ENCODE measurements around the gene TUBA1C.

The TUBA1C gene

GRCh38 chr12:49295082-49295936 is 30.4 kb downstream of the TUBA1C start, which contains the start of gene PRPH:
Gene PRPH, plus strand, starts transcription at chr12:49295147. Its CDS starts 54 bp downstream, at chr12:49295201.
- no peak for DNase-seq (ENCODE audit: low read depth)
- TF ChIP-seq, protein P1, sequence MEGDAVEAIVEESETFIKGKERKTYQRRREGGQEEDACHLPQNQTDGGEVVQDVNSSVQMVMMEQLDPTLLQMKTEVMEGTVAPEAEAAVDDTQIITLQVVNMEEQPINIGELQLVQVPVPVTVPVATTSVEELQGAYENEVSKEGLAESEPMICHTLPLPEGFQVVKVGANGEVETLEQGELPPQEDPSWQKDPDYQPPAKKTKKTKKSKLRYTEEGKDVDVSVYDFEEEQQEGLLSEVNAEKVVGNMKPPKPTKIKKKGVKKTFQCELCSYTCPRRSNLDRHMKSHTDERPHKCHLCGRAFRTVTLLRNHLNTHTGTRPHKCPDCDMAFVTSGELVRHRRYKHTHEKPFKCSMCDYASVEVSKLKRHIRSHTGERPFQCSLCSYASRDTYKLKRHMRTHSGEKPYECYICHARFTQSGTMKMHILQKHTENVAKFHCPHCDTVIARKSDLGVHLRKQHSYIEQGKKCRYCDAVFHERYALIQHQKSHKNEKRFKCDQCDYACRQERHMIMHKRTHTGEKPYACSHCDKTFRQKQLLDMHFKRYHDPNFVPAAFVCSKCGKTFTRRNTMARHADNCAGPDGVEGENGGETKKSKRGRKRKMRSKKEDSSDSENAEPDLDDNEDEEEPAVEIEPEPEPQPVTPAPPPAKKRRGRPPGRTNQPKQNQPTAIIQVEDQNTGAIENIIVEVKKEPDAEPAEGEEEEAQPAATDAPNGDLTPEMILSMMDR (conservative IDR thresholded peaks at IDR 0.05; ENCODE audit: low read length) = no peak
- H3K4me3 ChIP-seq (ENCODE audit: low read length) = no peak within 1 kb of the TSS

- DNase-seq (ENCODE audit: low read depth) = no peak
- H3K4me3 ChIP-seq (ENCODE audit: low read length) = no peak overlapping the region
- TF ChIP-seq, protein P1 (conservative IDR thresholded peaks at IDR 0.05; ENCODE audit: low read length) = peak; percentile 50
Observed at GRCh38 chr12:49296034-49296835, 31.4 kb downstream of the TUBA1C start.

DNA sequence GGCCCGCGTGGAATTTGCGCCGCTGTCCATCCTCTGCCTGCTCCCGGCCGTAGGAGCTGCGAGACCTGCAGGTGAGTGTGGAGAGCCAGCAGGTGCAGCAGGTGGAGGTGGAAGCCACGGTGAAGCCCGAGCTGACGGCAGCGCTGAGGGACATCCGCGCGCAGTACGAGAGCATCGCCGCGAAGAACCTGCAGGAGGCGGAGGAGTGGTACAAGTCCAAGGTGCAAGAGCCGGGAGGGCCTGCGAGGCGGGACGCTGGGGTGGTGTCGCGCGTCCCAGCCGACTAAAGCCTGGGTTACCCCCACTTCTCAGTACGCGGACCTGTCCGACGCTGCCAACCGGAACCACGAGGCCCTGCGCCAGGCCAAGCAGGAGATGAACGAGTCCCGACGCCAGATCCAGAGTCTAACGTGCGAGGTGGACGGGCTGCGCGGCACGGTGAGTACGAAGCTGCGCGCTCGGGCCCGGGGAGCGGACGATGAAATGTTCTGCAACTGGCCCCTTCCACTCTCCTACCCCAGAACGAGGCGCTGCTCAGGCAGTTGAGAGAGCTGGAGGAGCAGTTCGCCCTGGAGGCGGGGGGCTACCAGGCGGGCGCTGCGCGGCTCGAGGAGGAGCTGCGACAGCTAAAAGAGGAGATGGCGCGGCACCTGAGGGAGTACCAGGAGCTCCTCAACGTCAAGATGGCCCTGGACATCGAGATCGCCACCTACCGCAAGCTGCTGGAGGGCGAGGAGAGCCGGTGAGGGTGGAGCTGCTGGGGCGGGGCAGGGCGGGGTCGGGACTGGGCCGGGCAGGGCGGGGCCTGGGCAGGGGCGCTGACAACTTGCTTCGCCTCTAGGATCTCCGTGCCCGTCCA is 32.2 kb downstream of the TUBA1C start:
- DNase-seq (ENCODE audit: low read depth) = no peak
- TF ChIP-seq, protein P1 (conservative IDR thresholded peaks at IDR 0.05; ENCODE audit: low read length) = no peak
- H3K4me3 ChIP-seq (ENCODE audit: low read length) = no peak overlapping the region

DNA sequence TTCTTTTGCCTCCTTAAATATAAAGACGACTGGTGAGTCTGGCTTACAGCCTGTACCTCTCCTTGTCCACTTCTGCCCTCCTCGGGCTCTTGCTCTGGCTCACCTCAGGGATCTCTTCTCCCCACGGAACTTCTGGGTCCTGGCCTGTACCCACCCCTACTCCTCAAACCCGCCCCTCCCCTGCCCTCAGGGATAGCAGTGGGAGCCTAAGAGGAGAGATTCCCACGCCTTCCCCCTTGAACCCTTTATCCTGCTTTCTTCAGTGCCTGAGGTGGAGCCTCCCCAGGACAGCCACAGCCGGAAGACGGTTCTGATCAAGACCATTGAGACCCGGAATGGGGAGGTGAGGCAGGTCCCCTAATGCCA is 32.8 kb downstream of the TUBA1C start:
- no peak overlapping the region for H3K4me3 ChIP-seq (ENCODE audit: low read length)
- no peak for DNase-seq (ENCODE audit: low read depth)
- TF ChIP-seq, protein P1 (conservative IDR thresholded peaks at IDR 0.05; ENCODE audit: low read length) = no peak

GRCh38 chr12:49298160-49298559 is 33.3 kb downstream of the TUBA1C start:
- no peak for DNase-seq (ENCODE audit: low read depth)
- TF ChIP-seq, protein P1 (conservative IDR thresholded peaks at IDR 0.05; ENCODE audit: low read length) = no peak
- no peak overlapping the region for H3K4me3 ChIP-seq (ENCODE audit: low read length)

- DNase-seq (ENCODE audit: low read depth) = no peak
- TF ChIP-seq, protein P1 (conservative IDR thresholded peaks at IDR 0.05; ENCODE audit: low read length) = no peak
- H3K4me3 ChIP-seq (ENCODE audit: low read length) = no peak overlapping the region
Observed at GRCh38 chr12:49301760-49302159, 36.9 kb downstream of the TUBA1C start.

Measured in AG10803 (cell line).